NCI-H2081 treated with DMSO at 0.1 percent for 48 hours (cell line): Measurements from ENCODE around the gene ETS2.

Experiments
- DNase-seq: peaks from one replicate; lab custom pipeline; 2025; lab: John Stamatoyannopoulos, UW

ETS2 gene

GRCh38 chr21:38777531-38777930 is 28.2 kb upstream of the ETS2 start:
- no peak for DNase-seq

- no peak for DNase-seq
Measured at GRCh38 chr21:38780879-38781278, 24.9 kb upstream of the ETS2 start.

- DNase-seq: no peak
Measured at GRCh38 chr21:38784458-38785266, 21.1 kb upstream of the ETS2 start.

GRCh38 chr21:38785483-38785882 is 20.2 kb upstream of the ETS2 start:
- no peak for DNase-seq

- no peak for DNase-seq
Measured at GRCh38 chr21:38787016-38787415, 18.7 kb upstream of the ETS2 start.

DNA sequence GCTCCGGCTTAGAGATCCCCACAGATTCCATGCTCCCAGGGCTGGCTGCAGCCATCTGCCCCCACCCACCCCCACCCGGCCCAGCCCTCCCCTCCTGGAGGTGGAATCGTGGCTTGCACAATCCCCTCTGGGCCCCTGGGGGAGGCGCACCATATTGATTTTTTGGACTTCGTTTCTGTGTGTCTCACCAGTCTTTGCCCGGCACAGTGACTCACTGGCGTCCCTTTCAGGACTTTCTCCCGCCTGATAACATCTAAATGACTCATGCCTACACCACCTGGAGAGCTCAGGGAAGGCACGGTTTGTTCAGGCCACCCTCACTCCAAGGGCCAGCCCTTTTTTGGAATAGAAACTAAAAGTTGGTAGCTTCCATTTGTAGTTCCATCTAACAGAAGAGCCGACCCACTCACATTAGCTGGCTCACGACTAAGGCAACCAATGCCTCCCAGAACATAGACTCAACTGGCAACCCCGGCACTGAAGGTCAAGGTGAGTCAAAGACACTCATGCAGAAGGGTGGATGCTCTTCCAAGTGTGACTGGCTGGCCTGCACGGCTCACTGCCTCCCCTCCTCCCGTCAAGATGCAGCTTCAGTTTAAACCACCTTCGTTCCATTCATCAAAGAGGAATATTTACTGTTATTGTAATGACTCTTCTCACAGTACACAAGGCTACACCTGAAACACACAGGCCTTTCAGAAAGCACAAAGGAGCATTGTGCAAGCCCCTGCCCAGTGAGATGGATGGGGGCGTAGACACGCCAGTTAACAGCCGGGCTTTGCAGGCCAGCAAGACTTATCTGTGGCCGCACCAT is 18.1 kb upstream of the ETS2 start:
- no peak for DNase-seq

- DNase-seq: no peak
Measured at GRCh38 chr21:38788275-38788905, 17.3 kb upstream of the ETS2 start.

- no peak for DNase-seq
Measured at GRCh38 chr21:38789275-38789674, 16.5 kb upstream of the ETS2 start.

- DNase-seq: no peak
Measured at GRCh38 chr21:38790059-38790458, 15.7 kb upstream of the ETS2 start.

DNA sequence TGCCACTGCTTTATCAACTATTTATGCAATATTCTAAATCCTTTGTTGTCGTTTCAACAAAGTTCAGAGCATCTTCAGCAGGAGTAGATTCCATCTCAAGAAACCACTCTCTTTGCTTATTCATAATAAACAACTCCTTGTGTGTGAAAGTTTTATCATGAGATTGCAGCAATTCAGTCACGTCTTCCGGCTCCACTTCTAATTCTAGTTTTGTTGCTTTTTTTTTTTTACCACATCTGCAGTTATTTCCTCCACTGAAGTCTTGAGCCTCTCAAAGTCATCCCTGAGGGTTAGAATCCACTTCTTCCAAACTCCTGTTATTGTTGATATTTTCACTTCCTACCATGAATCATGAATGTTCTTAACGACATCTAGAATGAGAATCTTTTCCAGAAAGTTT is 14.8 kb upstream of the ETS2 start:
- DNase-seq: no peak

DNA sequence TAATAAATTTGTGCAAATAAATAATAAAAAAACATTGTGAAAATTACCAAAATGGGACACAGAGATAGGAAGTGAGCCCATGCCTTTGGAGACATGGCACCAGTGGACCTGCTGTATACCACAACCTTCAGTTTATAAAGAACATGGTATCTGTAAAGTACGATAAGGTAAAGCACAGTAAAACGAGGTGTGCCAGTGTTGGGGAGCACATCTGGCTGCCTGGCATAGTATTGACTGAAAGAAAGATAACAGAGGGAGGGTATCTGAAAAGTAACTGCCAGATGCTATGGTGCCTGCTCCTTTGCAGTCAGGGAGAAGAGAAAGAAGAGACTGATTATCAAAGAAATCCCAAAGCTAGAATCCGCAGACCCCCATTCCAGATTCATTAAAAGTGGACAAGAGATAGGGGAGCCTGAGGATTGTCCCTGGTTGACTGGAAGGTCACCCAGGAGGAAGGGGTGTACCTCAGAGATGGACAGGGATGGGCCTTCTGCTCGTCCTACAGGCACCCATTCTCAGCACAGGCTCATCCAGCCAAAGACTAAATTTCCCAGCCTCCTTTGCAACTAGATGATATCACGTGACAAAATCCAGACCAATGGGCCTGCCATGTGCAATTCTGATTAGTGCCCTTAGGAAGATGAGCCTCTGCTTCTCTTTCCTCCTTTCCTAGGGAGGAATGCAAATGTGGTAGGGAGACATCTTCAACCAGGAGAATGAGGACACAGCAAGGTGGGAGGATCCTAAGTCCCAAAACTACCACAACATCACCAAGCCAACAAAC is 12.9 kb upstream of the ETS2 start:
- DNase-seq: no peak

- no peak for DNase-seq
Measured at GRCh38 chr21:38793926-38794713, 11.6 kb upstream of the ETS2 start.

- no peak for DNase-seq
Measured at GRCh38 chr21:38794978-38795377, 10.8 kb upstream of the ETS2 start.

GRCh38 chr21:38795475-38795874 is 10.3 kb upstream of the ETS2 start:
- DNase-seq: no peak

DNA sequence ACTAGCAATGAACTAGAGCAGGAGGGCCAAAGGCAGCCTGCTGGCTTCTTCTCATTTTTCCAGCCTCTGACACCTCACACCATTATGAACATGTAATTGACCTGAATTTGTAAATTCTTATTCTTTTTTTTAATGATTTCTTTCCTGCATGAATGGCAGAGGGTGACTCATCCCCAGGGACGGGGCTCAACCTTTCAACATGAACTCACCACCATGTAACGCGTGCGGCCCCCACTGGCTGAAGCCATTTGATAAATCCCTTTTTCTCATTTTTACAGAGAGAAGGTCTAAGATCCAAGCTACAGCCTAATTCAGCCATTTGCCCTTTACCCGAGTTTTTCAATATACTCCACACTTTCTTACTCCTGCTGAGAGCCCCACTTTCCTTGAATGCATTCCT is 9.3 kb upstream of the ETS2 start:
- no peak for DNase-seq

GRCh38 chr21:38797470-38797869 is 8.3 kb upstream of the ETS2 start:
- no peak for DNase-seq

GRCh38 chr21:38798081-38798480 is 7.6 kb upstream of the ETS2 start:
- DNase-seq: no peak

- DNase-seq: no peak
Measured at GRCh38 chr21:38798481-38798882, 7.2 kb upstream of the ETS2 start.

DNA sequence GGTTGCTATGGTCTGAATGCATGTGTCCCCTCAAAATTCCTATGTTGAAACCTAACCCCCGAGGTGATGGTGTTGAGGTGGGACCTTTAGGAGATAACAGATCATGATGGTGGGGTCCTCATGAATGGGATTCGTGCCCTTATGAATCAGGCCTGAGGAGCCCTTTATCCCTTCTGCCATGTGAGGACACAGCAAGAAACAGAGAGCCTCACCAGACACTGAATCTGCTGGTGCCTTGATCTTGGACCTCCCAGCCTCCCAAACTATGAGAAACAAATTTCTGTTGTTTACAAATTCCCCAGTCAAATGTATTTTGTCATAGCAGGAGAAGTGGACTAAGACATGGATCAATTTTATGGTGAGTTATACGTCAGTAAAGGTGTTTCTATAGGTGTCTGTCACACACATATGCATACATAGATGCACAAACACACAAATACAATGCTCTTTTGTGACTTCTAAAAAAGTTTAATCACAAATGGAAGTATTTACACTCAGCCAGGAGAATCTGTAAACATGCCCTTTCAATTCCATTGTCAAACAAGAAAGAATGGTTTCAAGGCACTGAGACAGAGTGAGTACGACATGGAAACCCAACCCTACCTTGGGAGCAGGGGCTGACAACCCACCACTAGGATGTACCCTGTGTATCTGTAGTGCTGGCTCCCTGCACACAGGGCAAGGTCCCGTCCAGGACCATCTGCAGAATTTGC is 5.5 kb upstream of the ETS2 start:
- DNase-seq: no peak

DNA sequence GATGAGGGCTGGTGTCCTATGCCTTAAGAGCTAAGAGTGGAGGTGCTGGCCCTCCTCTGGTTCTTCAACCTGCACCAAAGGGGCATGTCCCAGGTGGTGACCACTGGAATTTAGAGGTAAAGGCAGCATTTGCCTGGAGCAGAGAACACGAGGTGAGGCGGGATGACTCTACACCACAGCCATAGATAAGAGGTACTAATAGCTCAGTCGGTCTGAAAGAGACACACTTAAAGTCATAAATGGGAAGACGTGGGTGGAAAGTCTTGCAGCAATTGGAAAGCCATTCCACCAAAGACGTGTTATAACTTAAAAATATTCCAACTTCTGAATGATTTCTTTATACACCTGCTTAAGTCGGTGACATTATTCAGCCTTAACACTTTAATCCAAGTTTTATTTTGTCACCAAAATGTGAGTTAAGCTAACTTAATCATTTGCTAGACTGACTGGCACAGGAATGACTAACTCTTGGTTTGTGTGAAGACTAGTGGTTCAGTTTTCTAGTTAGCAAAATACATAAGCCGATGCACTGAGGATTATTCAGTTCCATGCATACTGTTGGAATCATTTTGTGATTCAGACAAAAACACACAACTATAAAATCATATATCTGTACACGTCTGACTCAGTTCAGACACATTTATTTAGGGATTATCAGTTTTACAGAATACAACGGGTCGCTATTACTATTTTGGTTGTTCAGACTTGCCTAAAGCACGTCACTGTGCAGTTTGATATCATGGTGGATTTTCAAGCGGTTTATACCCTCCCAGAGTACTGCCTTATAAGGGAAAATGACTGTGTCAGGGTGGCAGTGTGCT is 4.6 kb upstream of the ETS2 start:
- no peak for DNase-seq
